HG03025 (cell line): Measurements from ENCODE around the gene FGGY.

Experiments used
- ATAC-seq: cut with Tn5 transposase; IDR thresholded peaks from one replicate; pipeline ENCODE4 v1.9.1; 2021; ENCODE audit warnings: mild to moderate bottlenecking, moderate library complexity; ENCODE audit not compliant: unreplicated experiment, low FRiP score

The FGGY gene

DNA sequence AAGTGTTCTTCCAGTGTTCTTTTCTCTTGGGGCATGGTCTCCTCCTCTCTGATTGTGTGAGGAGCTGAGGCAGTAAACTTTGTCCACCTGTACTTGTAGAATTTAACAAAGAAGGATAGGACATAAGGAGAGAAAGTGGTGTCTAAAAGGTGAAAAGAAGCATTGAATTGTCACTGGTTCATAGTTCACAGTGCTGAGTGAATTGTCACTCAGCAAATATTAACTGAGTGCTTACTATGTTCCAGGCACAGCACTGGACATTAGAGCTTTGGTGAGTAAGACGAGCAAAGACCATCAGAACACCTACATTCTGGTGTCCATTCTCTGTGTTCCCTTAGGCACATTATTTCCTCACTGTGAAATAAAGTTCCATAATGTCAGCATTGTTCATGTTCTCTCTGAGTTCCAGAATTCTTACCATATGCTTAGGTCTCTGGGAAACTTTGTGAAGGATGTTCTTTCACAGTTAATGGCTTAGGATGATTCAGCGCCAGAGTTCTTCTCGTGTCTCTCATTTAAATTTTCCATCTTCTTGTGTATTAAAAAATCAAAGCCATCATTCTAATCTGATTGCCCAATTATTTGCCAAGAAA lies 361.1 kb downstream of the FGGY start:
- ATAC-seq: no peak

- ATAC-seq: no peak
Measured at GRCh38 chr1:59664166-59664565, 367.3 kb downstream of the FGGY start.

DNA sequence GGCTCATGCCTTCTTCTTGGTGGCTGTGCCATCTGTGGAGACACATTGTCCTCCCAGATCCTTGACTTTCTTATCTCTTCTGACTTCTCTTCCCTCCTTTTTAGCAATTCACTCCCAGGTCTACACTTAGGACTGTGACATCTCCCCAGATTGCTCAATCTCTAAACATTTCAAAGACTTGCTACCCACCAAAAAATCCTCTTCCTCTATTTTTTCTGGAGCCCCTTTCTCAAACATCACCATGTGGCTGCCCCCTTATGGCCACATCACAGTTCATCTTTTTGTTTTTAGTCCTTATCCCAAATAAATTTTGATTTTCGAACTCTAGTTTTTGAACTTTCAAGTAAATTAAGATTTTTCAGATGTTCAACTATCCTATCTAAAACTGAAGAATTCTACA lies 369.2 kb downstream of the FGGY start:
- ATAC-seq: no peak

DNA sequence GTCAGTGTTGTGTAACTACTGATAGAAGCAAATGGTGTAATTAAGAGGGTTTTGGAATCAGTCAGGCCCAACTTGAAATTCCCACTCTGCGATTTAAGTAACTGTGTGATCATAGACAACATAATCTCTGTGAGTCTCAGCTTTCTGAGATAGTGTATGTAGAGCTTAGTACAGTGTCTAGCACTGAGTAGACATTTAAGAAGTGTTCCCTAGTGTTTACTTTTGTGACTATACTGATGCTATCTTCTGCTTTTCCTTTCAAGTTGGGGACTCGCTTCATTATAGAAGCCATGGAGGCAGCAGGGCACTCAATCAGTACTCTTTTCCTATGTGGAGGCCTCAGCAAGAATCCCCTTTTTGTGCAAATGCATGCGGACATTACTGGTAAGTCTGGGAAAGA lies 370.1 kb downstream of the FGGY start:
- no peak for ATAC-seq

DNA sequence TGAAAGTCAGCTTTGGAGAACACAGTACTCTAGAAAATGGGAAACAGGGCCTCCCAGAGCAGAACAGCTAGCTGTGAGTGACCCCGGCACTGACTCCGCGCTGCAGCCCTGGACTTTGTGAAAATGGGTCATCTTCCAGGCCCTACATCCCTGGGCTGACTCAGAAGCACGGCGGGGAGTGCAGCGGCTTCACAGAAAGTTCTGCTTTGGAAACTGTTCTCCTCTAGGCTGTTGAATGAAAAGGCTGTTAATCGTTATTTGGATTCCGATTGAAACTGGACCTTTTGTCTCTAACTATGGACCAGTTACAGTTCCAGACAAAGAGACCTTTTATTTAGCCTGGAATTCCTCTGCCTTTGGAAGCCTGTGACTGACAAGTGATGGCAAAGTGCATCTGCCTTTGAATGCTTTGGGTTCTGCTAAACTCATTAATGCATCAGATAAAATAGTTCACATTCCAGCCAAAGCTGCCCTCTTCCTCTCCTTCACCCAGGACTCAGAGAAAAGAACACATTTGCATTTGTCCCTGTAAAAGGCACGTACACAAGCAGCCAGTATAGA lies 372.9 kb downstream of the FGGY start:
- ATAC-seq: no peak

GRCh38 chr1:59670662-59671061 lies 373.8 kb downstream of the FGGY start:
- no peak for ATAC-seq

- no peak for ATAC-seq
Measured at GRCh38 chr1:59671066-59671952, 374.4 kb downstream of the FGGY start.

- ATAC-seq: no peak
Measured at GRCh38 chr1:59671953-59672305, 375.0 kb downstream of the FGGY start.

DNA sequence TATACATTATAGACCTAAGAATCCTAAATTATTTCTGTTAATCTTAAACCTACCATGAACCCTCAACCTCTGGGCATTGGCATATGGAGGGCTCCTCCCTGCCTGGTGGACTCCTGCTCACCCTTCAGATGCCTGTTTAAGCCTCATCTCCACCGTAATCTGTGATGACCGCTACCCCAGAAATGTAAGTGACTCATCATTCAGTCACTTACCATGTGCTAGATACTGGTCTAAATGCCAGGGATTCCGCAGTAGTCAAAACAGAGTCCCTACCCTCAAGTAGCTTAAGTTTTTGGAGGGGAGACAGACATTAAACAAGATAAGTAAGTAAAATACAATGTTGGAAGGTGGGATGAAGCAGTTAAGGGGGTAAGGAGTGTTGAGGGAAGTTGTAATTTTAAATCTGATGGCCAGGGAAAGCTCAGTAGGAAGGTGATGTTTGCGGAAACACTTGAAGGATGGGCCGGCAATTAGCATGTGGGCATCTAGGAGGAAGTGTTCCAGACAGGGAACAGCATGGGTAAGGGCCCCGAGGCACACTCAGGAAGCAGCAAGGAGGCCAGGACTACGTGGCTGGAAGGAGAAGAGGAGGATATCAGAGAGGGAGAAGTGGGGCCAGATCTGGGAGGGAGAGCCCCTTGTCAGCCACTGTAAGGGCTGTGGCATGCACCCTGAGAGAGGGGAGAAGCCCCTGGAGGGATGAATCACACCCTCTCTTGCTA lies 376.1 kb downstream of the FGGY start:
- no peak for ATAC-seq

DNA sequence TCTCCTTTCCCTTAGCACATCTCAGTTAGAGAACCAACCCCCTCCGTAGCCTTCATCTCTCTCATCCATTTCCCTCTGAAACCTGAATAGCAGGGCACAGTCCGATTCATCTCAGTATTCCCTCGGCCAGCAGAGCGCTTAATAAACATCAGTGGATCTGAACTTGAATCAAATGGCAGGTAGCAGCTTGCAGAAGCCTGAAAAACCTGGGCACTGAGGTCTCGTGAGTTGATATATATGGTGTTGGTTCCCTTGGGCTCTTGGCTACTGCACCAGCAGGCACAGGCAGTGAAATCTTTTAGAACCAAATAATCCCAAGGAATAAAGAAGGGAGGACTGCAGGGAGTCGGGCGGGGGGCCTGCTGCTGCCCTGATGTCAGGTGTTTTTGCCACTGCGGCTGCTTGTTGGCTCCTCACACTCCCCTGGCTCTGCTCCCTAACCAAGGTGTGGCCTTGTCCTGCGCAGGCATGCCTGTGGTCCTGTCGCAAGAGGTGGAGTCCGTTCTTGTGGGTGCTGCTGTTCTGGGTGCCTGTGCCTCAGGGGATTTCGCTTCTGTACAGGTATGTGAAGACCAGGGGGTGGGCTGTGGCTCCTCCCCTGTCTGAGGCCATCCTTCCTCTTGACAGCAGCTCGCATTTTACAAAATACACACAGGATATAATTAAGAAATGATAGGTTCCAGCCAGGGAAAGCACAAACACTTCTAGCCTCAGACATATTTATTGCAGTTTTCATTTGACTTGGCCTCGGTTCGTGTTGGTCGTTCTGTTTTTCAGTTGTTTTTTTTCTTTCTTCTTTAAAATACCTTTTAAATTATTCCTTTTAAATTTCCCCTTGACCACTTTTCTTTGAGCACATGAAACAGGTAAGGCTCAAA lies 376.9 kb downstream of the FGGY start:
- no peak for ATAC-seq

GRCh38 chr1:59674595-59674994 lies 377.7 kb downstream of the FGGY start:
- ATAC-seq: no peak

DNA sequence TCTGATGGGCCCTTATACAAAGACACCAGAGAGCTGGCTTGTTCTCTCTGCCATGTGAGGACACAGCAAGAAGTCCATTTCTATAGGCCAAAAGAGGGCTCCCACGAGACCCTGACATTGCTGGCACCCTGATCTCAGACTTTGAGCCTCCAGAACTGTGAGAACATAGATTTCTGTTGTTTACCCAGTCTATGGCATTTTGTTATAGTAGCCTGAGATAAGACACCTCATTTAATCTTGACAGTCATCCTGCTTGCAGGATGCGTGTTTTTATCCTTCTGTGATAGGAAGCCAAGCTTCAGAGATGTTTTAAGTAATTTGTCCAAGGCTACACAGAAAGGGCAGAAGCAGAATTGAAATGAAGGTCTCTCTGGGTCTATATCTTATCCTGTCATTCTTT lies 379.0 kb downstream of the FGGY start:
- no peak for ATAC-seq

DNA sequence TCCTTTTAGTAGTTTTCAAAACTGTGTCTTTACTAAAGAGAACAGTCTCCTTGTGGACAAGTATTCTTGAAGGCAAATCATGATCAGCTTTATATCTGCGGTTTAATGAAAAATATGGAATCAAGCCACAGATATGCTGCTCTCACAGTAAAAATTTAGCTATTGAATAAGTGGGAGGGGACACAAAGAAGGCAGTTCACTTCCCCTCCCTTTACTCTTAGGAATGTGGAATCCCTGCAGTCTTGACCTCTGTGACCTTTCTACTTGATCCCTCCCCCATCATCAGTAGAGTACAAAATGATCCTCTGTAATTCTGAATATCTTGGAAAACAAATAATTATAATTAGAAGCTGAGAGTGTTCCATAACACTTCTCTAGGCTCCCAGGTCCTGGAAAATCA lies 381.1 kb downstream of the FGGY start:
- ATAC-seq: no peak

- ATAC-seq: no peak
Measured at GRCh38 chr1:59678493-59679228, 381.8 kb downstream of the FGGY start.

DNA sequence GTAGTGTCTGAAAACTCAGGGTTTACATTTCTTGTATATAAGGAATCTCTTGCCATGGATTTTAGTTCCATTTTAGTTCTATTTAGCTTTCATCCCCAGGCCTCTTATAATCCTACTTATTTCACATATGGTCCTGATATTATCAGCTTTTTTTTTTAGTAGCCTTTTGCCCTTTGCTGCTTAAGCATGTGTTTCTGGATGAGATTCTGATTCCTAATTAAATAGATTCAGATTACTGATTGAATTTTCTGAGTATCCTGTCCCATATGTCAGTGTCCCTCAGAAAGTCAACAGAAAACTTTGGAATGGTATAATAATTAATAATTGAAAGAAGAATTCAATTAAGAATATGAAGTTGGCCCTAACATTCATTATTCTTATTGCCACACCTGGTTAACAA lies 383.1 kb downstream of the FGGY start:
- ATAC-seq: no peak

- ATAC-seq: no peak
Measured at GRCh38 chr1:59682396-59683080, 385.6 kb downstream of the FGGY start.

DNA sequence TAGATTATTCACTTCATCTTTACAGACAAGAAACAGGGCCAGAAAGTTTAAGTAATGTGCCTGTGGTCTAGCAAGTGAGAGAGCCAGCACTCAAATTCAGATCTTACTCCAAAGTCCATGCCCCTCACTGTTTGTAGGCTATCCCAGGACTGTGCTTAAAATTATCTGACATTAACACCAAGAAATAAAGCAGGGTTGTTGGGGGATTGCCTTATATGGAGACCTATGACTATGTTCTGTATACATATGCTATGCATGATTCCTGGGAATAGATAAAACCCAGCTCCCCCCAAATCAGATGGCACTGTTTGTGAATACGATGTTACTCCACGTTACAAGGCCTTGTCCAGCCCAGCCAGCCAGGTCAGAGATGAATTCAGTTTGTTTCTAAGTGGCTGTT lies 386.3 kb downstream of the FGGY start:
- no peak for ATAC-seq

GRCh38 chr1:59684698-59685097 lies 387.8 kb downstream of the FGGY start:
- no peak for ATAC-seq

- ATAC-seq: no peak
Measured at GRCh38 chr1:59685101-59685500, 388.2 kb downstream of the FGGY start.
